ENCODE measurements around the gene ULK4.
"Not testable (repeated sequence)": the region's sequence is repeated elsewhere in the genome, so short reads cannot be mapped to it uniquely, and the experiment has no call there.

Gene ULK4

DNA sequence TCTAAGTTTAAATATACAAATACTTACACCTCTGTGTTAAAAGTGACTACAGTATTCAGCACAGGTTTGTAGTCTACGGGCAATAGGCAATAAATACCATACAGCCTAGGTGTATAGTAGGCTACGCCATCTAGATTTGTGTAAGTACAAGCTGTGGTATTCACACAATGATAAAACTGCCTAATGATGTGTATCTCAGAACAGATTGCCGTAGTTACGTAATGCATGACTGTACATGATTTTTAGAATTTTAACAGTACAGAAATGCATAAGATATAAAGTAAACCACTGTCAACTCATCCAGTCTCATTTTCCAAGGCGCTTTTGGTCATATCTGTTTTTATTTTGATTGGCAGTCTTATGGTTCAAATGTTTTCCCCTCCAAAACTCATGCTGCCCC, 396.9 kb downstream of the ULK4 start:
- H3K4me3 ChIP-seq (replicated peaks; ENCODE audit: low read depth, low read length) = no peak overlapping the region
- TF ChIP-seq, protein P1, sequence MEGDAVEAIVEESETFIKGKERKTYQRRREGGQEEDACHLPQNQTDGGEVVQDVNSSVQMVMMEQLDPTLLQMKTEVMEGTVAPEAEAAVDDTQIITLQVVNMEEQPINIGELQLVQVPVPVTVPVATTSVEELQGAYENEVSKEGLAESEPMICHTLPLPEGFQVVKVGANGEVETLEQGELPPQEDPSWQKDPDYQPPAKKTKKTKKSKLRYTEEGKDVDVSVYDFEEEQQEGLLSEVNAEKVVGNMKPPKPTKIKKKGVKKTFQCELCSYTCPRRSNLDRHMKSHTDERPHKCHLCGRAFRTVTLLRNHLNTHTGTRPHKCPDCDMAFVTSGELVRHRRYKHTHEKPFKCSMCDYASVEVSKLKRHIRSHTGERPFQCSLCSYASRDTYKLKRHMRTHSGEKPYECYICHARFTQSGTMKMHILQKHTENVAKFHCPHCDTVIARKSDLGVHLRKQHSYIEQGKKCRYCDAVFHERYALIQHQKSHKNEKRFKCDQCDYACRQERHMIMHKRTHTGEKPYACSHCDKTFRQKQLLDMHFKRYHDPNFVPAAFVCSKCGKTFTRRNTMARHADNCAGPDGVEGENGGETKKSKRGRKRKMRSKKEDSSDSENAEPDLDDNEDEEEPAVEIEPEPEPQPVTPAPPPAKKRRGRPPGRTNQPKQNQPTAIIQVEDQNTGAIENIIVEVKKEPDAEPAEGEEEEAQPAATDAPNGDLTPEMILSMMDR (IDR thresholded peaks at IDR 0.05; ENCODE audit: low read length, missing control alignments) = no peak
- DNase-seq (ENCODE audit: low read depth) = no peak

DNA sequence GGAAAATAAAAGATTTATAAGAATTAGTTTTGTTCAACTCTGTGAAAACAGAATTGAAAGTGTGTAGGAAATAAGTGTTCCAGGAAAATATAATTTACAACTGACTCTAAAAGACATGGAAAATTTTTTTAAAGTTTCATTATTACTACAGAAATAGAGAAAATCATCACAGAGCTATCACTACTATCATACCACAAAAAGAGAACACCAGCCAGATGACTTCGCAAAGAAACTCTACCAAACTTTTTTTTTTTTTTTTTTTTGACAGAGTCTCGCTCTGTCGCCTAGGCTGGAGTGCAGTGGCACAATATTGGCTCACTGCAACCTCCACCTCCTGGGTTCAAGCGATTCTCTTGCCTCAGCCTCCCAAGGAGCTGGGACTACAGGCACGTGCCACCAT, 405.7 kb downstream of the ULK4 start:
- not testable (repeated sequence) for H3K4me3 ChIP-seq (replicated peaks; ENCODE audit: low read depth, low read length)

DNA sequence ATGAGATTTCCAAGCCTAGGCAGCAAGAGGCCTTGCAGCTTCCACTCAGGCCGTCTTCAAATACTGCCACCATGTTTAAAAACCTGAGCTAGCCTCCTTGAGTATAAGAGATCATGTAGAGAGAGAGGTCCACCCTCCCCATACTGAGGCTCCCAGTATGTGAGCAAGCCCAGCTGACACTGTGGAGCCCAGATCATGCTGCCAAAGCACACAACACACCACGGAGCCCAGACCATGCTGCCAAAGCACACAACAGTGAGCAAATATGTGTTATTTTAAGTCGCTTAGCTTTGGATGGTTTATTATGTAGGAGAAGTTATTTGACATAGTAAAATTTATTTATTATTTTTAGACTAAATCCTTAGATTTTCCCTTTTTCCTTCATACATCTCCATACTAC, 428.9 kb downstream of the ULK4 start:
- no peak overlapping the region for H3K4me3 ChIP-seq (replicated peaks; ENCODE audit: low read depth, low read length)
- no peak for DNase-seq (ENCODE audit: low read depth)
- TF ChIP-seq, protein P1 (IDR thresholded peaks at IDR 0.05; ENCODE audit: low read length, missing control alignments) = no peak

More for the DNA sequence above, 405.7 kb downstream of the ULK4 start:
- DNase-seq (ENCODE audit: low read depth) = not testable (repeated sequence)

DNA sequence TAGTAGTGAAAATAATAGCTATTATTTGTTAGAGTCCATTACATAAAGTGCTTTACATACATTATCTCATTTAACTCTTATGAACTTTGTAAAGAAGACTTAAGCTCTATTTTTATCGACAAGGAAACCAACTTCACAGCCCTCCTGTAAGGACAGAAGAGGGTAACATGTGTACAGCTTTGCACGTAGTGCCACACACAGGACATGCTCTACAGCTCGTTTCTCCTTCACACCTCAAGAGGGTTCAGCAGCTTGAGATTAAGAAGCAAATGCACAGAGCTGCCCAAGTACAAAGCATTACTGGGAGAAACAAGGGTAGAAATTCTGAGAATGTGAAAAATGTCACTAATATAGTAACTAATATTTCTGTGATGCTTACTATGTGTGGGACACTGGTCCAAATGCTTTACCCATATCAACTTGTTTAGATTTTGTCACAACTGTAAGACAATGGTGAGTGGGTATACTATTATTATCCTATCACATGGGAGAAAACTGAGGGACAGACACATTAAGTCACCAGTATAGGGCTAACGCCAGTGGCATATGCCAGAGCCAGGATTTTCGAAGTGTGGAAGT, 434.8 kb downstream of the ULK4 start:
- DNase-seq (ENCODE audit: low read depth) = no peak
- TF ChIP-seq, protein P1 (IDR thresholded peaks at IDR 0.05; ENCODE audit: low read length, missing control alignments) = no peak
- no peak overlapping the region for H3K4me3 ChIP-seq (replicated peaks; ENCODE audit: low read depth, low read length)

DNA sequence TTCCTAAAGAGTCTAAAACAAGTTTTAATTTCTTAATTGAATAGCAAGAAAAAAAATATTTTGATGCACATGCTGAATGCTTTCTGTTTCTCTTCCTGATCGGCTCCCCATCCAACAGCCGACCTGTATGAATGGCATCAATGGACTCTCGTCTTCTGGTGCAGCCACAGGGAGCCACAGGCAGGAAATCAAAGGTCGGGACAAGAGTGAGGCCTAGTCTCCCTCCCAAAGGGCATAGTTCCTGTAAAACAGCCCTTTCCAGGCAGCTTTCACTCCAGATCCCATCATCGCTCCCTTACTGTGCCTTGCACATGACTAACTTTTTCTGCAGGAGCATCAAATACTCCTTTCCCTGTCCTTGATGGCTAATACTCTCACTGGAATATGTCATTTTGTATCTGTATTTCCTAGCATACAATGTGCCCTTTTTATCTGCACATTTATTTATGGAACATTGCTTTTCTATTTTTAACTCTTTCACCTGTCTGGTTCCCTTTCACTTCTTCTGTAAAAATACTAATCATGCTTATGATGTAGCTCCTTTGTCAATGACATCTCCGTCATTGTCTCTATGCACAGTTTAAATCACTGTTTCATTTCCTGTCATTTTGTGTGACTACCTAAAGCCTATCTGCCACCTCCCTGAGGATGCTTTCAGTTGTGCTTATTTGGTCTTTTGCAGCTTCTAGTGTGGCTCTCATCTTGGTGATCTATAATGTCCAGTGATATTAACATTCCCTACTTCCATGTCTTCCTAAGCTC, 436.4 kb downstream of the ULK4 start:
- no peak overlapping the region for H3K4me3 ChIP-seq (replicated peaks; ENCODE audit: low read depth, low read length)
- DNase-seq (ENCODE audit: low read depth) = no peak
- TF ChIP-seq, protein P1 (IDR thresholded peaks at IDR 0.05; ENCODE audit: low read length, missing control alignments) = no peak

DNA sequence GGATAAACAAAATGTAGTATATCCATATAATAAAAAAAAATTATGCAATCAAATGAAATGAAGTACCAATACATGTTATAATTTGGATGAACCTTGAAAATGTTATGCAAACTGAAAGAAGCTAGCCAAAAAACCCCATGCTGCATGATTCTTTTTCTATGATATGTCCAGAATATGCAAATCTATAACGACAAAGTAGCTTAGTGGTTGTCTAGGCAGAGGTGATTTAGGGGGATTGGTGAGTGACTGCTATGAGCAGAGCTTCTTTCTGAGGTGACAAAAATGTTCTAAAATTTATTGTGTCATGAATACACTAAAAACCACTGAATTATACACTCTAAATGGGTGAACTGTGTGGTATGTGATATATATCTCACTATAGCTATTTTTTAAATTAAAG, 438.0 kb downstream of the ULK4 start:
- DNase-seq (ENCODE audit: low read depth) = no peak
- TF ChIP-seq, protein P1 (IDR thresholded peaks at IDR 0.05; ENCODE audit: low read length, missing control alignments) = no peak
- H3K4me3 ChIP-seq (replicated peaks; ENCODE audit: low read depth, low read length) = no peak overlapping the region

DNA sequence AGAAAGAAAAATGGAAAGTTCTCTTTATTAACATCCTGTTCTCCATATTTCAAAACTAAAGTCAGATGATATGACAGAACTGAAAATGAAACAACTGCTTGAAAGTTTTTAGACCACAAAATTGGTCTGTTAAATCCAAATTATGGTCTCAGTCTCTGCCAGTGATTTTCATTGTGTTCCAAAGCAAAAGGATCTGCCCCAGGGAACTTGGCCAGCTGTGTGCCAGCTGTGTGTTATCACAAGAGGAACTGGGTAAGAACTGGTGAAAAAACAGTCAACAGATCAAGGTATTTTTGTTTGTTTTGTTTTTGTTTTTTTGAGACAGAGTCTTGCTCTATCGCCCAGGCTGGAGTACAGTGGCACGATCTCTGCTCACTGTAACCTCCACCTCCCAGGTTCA, 439.3 kb downstream of the ULK4 start:
- TF ChIP-seq, protein P1 (IDR thresholded peaks at IDR 0.05; ENCODE audit: low read length, missing control alignments) = no peak
- no peak overlapping the region for H3K4me3 ChIP-seq (replicated peaks; ENCODE audit: low read depth, low read length)

More for the DNA sequence above, 439.3 kb downstream of the ULK4 start:
- no peak for DNase-seq (ENCODE audit: low read depth)
